Transverse colon (tissue), 4 donors: Measurements from ENCODE around the gene ATP23. TPM values are rescaled to one million over a fixed set of nuclear protein-coding genes. Genes with fewer than 3 reads are reported as not detected.

ENCODE experiments used
- DNase-seq: peaks from one replicate; pipeline ENCODE4 v3.0.0-alpha.2; 2019
- H3K27ac ChIP-seq, 4 donors: fragments of 200-600 bp; sonication (generic); 2 replicates each; pipeline ENCODE4 v1.5.1; 2016 to 2018; ENCODE audit warnings: inconsistent platforms in 4 of 4
- H3K27me3 ChIP-seq: fragments of 200-600 bp; sonication (generic); 2 replicates; pipeline ENCODE4 v1.5.1; 2017; ENCODE audit warnings: inconsistent platforms
- H3K36me3 ChIP-seq, 4 donors: fragments of 200-600 bp; sonication (generic); 2 replicates each; pipeline ENCODE4 v1.5.1; 2017 to 2019; ENCODE audit warnings: inconsistent platforms in 4 of 4
- H3K4me1 ChIP-seq, 4 donors: fragments of 200-600 bp; sonication (generic); 2 replicates each; pipeline ENCODE4 v1.5.1; 2017 to 2020; ENCODE audit warnings: inconsistent platforms in 4 of 4
- H3K4me3 ChIP-seq, 4 donors: fragments of 200-600 bp; sonication (generic); 1 replicate in 1 of 4; 2 replicates in 3 of 4; pipeline versions ENCODE4 v1.5.1 to v1.6.1; 2017 to 2019; ENCODE audit warnings: inconsistent platforms in 4 of 4
- H3K9me3 ChIP-seq, 2 donors: fragments of 200-600 bp; sonication (generic); 2 replicates each; pipeline ENCODE4 v1.5.1; 2017 to 2019; ENCODE audit warnings: inconsistent platforms in 2 of 2
- EP300 ChIP-seq: sonication (generic); formaldehyde crosslinking; IDR thresholded peaks from one replicate; pipeline ENCODE4 v1.6.1; 2017; ENCODE audit warnings: antibody characterized with exemption, low read depth
- POLR2A ChIP-seq: fragments of 450-650 bp; IDR thresholded peaks from one replicate; pipeline ENCODE4 v1.6.1; 2016; ENCODE audit warnings: antibody characterized with exemption, mild to moderate bottlenecking, moderate library complexity
- POLR2AphosphoS5 ChIP-seq, 3 donors: sonication (generic); formaldehyde crosslinking; IDR thresholded peaks; one replicate each; pipeline ENCODE4 v1.6.1; 2016; ENCODE audit warnings: antibody characterized with exemption in 3 of 3
- WGBS, 2 donors: methylation state at CpG; one replicate each; pipeline ENCODE4 v1.1.5; 2018; ENCODE audit warnings: low coverage in 1 of 2; 5-methylcytosine and 5-hydroxymethylcytosine counted together
- in situ Hi-C, 4 donors: fragments of 200-750 bp; cut with MboI; loops; one replicate each; pipeline versions ENCODE4 v1.15.0 to v1.15.1; 2017; ENCODE audit warnings: low sequenced_read_pairs in 3 of 4, low pct_ligation_motif_present in 1 of 4, low pct_unique_long_range_greater_than_20kb in 1 of 4
- intact Hi-C: fragments of 100-400 bp; cut with DNase I; formaldehyde crosslinking; loops from one replicate; pipeline ENCODE4 v1.15.1; 2023; ENCODE audit warnings: low total_unique reads
- total RNA-seq, 4 donors: library from RNA; depleted of rRNA; stranded (reverse); fragments of >200 nt; gene quantifications; one replicate each; pipeline ENCODE4 v1.1.0, GENCODE V29; 2016
- TF ChIP-seq, protein P1 (sequence below), 5 experiments: fragments of 200-600 bp in 3 of 5; fragments of 450-650 bp in 2 of 5; sonication (generic) in 3 of 5; IDR thresholded peaks; 1 replicate in 2 of 5; 2 replicates in 3 of 5; pipeline ENCODE4 v1.5.1; 2016 to 2017; ENCODE audit warnings: antibody characterized with exemption in 5 of 5, inconsistent platforms in 3 of 5, mild to moderate bottlenecking in 2 of 5, moderate library complexity in 1 of 5

The ATP23 gene
- total RNA-seq, 4 donors from 2014 or later: 0.80 to 41.8 (median 24.5) TPM

DNA sequence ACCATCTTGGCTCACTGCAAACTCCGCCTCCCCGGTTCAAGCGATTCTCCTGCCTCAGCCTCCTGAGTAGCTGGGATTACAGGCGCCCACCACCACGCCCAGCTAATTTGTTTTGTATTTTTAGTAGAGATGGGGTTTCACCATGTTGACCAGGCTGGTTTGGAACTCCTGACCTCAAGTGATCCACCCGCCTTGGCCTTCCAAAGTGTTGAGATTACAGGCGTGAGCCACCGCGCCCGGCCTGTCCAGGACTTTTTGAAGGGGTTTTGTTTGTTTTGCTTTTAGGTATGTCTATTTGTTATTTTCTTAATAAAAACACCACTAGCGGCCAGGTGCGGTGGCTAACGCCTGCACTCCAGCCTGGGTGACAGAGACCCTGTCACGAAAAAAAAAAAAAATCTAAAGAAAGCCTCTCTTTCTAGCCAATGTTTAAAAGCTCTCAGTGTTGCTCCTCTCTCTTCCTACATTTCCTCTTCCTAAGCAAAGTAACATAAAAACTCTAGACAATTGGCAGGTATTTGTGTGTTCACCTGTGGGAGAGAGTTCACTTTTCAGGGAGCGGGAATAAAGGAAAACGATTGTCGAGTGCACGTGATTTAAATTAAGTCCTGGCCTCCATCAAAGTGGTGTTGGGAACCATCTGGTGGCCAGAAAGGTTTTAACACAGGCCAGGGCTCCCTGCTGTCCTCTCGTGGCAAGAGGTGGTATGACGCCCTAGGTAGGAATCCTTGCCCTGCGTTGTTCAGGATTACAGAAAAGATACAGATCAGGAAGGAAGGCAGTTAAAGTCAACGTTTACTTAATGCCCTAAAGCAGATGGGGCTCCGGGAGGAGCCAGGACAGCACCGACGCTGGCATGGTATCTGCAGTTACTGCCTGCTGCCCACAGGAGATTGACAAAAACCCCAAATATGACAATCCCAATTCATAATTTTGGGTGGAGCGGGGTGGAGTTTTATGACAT is 36.2 kb upstream of the ATP23 start:
- peak; percentile 94 for DNase-seq
- Histone ChIP-seq H3K27me3 (no peaks in the 10 kb centered on the region), H3K4me3 (peak overlapping the region in 1 of 4 donors; percentile 9), H3K4me1 (peaks cover 6 to 14% (median 13%) of the 10 kb centered on the region in 4 donors), H3K27ac (peak overlapping the region; percentile 35 to 40 (median 38)), H3K9me3 (no peaks in the 10 kb centered on the region), H3K36me3 (no peaks in the 10 kb centered on the region)
- in situ Hi-C loops (loop anchor here (5.0 to 10.0 kb wide), 3 partner anchors 70 to 78 kb away; no protein-coding TSS in a partner anchor), intact Hi-C loops (loop anchor here (1.0 to 2.0 kb wide), 2 partner anchors 72 to 123 kb away; partner anchors contain the start of gene TSFM)
- peak in 2 of 3 donors; percentile 61 to 79 for TF ChIP-seq POLR2AphosphoS5 (IDR thresholded peaks at IDR 0.05)
- no peak for TF ChIP-seq EP300
- TF ChIP-seq POLR2A: no peak
- TF ChIP-seq, protein P1, sequence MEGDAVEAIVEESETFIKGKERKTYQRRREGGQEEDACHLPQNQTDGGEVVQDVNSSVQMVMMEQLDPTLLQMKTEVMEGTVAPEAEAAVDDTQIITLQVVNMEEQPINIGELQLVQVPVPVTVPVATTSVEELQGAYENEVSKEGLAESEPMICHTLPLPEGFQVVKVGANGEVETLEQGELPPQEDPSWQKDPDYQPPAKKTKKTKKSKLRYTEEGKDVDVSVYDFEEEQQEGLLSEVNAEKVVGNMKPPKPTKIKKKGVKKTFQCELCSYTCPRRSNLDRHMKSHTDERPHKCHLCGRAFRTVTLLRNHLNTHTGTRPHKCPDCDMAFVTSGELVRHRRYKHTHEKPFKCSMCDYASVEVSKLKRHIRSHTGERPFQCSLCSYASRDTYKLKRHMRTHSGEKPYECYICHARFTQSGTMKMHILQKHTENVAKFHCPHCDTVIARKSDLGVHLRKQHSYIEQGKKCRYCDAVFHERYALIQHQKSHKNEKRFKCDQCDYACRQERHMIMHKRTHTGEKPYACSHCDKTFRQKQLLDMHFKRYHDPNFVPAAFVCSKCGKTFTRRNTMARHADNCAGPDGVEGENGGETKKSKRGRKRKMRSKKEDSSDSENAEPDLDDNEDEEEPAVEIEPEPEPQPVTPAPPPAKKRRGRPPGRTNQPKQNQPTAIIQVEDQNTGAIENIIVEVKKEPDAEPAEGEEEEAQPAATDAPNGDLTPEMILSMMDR (IDR thresholded peaks at IDR 0.05): peak; percentile 100
- WGBS, 2 donors: 38 to 57% methylated on average over 9 to 26 of the region's 26 CpGs

DNA sequence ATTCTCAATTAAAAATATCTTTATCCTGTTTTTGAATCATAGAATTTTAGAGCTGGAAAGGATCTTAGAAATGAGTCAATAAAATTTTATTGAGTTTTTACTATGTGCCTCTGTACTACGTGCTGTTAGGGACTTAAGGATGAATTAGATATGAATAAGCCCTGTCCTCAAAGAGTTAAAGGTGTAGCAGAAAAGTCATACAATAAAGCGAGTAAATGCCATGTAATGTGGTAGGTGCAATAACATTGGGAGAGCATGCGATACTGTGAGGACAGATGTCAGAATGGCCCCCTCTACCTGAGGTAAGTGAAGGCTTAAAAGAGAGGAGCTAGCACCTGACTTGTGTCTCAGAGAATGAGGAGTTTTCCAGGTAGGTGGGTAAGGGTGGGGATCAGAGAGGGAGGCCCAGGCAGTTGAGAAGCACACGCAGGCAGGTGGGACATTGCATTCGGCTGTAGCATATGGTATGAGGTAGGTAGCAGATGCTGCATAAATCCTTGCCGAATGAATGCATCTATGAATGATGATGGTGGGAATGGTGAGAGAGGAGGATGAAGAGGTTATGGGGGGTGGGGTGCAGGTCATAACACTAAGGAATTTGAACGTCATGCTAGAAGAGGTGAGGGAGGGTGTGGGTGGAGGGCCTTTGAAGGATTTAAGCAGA is 35.4 kb upstream of the ATP23 start:
- WGBS, 2 donors: 43 to 45% methylated on average over 6 to 7 of the region's 7 CpGs
- Histone ChIP-seq H3K9me3 (no peaks in the 10 kb centered on the region), H3K36me3 (no peaks in the 10 kb centered on the region), H3K27me3 (no peaks in the 10 kb centered on the region), H3K27ac (peak overlapping the region in 3 of 4 donors; percentile 24 to 40 (median 35)), H3K4me1 (peaks cover 6 to 14% (median 13%) of the 10 kb centered on the region in 4 donors), H3K4me3 (no peak overlapping the region)
- TF ChIP-seq, protein P1 (IDR thresholded peaks at IDR 0.05): no peak
- TF ChIP-seq POLR2A (no peak), EP300 (no peak), POLR2AphosphoS5 (IDR thresholded peaks at IDR 0.05) (no peak)
- intact Hi-C loops: loop anchor here (1.0 to 2.0 kb wide), 2 partner anchors 73 to 124 kb away; partner anchors contain the start of gene TSFM
- no peak for DNase-seq
- in situ Hi-C loops: loop anchor here (5.0 to 10.0 kb wide), 3 partner anchors 71 to 79 kb away; no protein-coding TSS in a partner anchor

DNA sequence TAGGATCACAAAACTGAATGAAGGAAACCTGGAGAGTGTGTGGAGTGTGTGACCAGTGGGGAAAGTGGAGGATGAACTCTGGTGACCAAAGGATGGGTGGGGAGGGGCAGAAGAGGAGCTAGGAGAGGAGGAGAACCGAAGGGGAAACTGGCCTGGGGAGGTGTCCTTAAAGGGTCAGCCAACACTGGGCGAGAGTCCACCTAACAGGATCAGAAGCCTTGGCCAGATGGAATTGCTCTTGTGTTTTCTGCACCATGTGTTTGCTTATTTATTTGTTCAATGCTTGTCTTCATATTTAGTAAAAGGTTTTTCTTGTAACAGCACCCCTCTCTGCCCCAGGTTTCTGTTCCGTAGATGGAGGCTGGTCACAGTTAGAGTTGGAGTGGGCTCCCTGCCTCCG is 34.5 kb upstream of the ATP23 start:
- Histone ChIP-seq H3K4me1 (peaks cover 6 to 14% (median 13%) of the 10 kb centered on the region in 4 donors), H3K36me3 (no peaks in the 10 kb centered on the region), H3K9me3 (no peaks in the 10 kb centered on the region), H3K27ac (no peak overlapping the region), H3K27me3 (no peaks in the 10 kb centered on the region), H3K4me3 (no peak overlapping the region)
- no peak for DNase-seq
- intact Hi-C loops (no loop called here), in situ Hi-C loops (loop anchor here (5.0 to 10.0 kb wide), 3 partner anchors 72 to 80 kb away; no protein-coding TSS in a partner anchor)
- TF ChIP-seq POLR2A (no peak), EP300 (no peak), POLR2AphosphoS5 (IDR thresholded peaks at IDR 0.05) (no peak)
- TF ChIP-seq, protein P1 (IDR thresholded peaks at IDR 0.05): no peak
- WGBS, 2 donors: 55 to 74% methylated on average over 3 to 4 of the region's 4 CpGs

DNA sequence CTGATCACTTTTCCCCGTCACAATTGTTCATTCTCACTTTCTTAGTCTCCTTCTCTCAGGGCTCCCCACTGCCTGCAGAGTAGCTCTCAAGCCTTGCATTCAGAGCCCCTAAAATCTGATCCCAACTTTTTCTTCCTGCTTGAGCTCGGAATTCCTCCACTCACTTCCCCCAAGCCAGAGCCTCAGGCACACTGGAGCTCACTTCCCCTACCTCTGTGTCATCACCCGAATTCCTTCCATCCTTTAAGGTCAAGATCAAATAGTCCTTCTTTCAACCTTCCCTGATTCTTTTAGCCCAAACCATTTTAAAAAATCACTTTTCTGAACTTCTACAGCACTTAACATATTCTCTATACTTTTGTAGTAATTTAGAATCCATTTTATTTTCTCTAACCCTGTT is 34.1 kb upstream of the ATP23 start:
- Histone ChIP-seq H3K36me3 (no peaks in the 10 kb centered on the region), H3K4me3 (no peak overlapping the region), H3K4me1 (peaks cover 6 to 14% (median 13%) of the 10 kb centered on the region in 4 donors), H3K27me3 (no peaks in the 10 kb centered on the region), H3K27ac (no peak overlapping the region), H3K9me3 (no peaks in the 10 kb centered on the region)
- in situ Hi-C loops (loop anchor here (5.0 to 10.0 kb wide), 3 partner anchors 72 to 80 kb away; no protein-coding TSS in a partner anchor), intact Hi-C loops (no loop called here)
- WGBS, 2 donors: 50 to 63% methylated on average over 3 of the region's 3 CpGs
- TF ChIP-seq POLR2AphosphoS5 (IDR thresholded peaks at IDR 0.05) (no peak), EP300 (no peak), POLR2A (no peak)
- TF ChIP-seq, protein P1 (IDR thresholded peaks at IDR 0.05): no peak
- no peak for DNase-seq
